Tongue (tissue), 2 donors: ENCODE data around the gene CYP4V2. TPM values are rescaled to one million over a fixed set of nuclear protein-coding genes. Genes with fewer than 3 reads are reported as not detected.

Experiments
- DNase-seq: peaks from one replicate; pipeline ENCODE4 v3.0.0-alpha.2; 2015
- total RNA-seq: library from RNA; depleted of rRNA; stranded (reverse); fragments of >200 nt; gene quantifications from one replicate; pipeline ENCODE4 v1.2.3, GENCODE V29; 2014

Gene CYP4V2
- total RNA-seq: 10.4 TPM

GRCh38 chr4:186191200-186192065 is at the start of gene CYP4V2:
CYP4V2 (plus strand) TSS chr4:186191567; CDS start chr4:186191824, 257 bp downstream.
- peak; percentile 86 for DNase-seq

DNA sequence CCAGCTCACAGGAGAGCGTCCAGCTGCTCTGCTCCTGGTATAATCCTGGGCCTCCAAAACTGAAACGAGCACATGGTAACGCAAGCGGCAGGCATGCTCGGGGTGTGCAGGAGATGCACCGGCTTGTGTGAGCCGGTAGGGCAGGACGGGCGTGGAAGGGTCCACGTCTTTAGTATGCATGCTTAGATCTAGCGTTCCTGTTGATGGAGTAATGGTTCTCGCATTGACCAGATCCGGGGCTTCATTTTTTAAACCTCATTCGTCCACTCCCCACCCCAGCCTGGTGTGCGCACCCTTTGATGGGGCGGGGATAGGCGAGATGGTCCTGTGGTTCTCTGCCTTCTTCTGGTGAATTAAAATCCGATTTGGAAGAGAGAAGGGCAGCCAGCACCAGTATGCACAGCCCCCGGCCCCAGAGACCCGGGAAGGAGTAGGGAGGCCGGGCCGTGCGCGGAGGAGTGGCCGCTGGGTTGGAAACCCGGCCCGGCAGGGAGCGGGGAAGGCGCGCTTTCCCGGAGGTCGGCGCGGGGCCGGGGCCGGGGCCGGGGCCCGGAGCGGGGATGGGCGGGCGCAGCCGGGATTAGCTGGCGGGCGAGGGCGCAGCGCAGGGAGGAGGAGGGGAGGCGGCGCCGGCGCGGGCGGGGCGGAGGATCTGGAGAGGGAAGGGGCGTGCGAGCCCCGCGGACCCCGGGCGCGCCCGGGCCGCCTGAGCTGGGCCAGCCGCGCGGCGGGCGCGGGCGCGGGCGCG is 47.0 kb upstream of the CYP4V2 start:
- DNase-seq: peak; percentile 89

DNA sequence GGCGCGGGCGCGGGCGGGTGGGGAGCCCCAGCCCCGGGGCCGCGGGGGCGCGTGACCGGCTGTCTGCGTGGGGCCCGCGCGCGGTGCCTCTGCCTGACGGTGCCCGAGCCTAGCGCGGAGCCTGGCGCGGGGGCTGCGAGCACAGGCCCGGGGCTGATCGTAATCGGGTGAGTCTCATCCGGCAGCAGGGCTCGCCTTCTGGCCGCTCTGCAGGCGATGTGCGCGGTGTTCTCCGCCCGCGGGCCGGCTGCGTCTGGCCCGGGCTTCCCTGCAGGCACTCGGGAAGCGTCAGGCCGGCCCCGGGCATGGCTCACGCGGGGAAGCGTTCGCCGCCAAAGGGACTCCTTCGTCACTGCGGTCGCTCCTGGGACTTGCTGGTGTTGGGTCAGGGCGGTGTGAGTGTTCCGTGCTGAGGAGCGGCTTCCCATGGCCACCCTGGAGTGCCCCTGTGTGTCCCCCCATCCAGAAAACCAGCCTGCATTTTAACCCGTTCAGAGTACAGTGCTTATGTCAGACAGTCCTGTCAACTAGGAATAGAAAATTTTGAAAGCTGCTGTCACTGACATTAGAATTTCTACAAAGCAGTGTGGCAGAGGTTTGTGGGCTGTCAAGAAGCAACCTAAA is 46.3 kb upstream of the CYP4V2 start:
- peak; percentile 74 for DNase-seq

DNA sequence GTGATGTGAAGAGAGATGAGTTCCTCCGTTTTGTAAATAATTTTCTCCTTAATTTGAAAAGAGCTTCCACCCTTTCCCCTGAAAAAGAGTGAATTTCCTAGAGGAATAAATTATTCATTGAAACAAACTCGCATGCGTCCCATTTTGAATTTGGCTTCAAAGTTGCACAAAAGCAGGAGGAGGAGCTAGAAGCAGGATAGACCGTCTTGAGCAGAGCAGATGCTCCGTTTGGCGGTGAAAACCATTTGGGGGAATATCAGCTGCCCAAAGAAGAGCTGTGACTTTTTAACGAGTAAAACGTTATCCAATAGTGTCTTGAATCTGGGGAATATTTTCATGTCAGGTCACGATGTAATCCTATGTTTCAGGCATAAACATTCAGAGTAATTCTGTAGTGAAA is 44.9 kb upstream of the CYP4V2 start:
- DNase-seq: no peak

- no peak for DNase-seq
Measured at GRCh38 chr4:186148336-186148975, 42.9 kb upstream of the CYP4V2 start.

GRCh38 chr4:186149872-186150271 is 41.5 kb upstream of the CYP4V2 start:
- DNase-seq: no peak

GRCh38 chr4:186150926-186151325 is 40.4 kb upstream of the CYP4V2 start:
- no peak for DNase-seq

DNA sequence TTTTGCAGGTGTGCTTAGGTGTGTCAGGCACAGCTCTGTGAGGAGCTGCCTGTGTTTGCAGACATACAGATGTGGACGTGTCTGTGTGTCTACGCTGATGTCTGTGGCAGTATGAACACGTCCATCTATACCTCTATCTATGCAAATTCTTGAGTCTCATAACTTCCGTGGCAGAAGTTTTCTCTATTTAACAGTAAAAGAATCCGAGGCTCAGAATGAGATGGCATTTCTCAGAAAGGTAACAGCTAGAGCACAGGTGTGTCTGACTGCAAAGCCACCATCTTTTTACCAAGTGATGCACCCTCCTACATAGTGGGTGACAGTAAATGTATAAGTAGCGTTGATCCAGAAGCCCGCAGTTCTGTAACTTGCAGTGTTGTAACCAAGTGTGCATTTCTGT is 39.9 kb upstream of the CYP4V2 start:
- DNase-seq: no peak

GRCh38 chr4:186158021-186158813 is 33.1 kb upstream of the CYP4V2 start:
- no peak for DNase-seq

DNA sequence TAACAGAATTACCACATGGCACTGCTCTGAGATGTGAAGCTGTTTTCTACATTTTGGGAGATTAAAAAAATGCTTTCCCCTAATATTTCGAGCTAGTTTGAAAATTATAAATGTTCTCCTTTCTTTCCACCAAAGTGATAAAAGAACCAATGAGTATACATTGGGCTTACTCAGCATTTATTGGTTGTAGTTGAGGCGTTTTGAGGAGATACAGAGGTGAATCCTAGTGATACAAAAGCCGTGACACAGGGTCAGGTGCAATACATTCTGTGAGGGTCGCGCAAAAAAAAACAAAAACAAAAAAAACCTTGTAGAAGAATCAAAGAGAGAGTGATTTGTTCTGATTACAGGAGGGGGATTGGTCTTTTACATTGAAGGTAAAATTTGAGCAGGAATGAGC is 32.4 kb upstream of the CYP4V2 start:
- DNase-seq: no peak

- DNase-seq: no peak
Measured at GRCh38 chr4:186159613-186160012, 31.8 kb upstream of the CYP4V2 start.

DNA sequence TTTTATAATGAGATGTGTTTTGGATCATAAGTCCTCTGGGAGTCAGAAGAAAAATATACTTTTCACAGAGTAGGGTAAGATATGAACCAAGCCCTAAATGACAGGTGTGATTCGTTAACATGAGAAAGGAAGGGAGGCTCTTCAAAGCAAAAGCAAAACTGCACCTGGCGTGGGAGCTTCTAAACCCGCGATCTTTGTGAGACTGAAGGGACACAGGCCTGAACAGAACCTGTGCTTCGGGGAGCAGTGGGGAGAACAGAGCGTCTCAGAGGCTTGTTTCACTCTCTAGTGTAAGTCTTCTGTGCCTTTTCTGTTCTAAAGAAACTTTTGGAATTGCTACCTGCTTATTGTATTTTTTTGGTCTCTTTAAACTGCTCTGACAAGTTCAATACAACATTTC is 30.2 kb upstream of the CYP4V2 start:
- no peak for DNase-seq

DNA sequence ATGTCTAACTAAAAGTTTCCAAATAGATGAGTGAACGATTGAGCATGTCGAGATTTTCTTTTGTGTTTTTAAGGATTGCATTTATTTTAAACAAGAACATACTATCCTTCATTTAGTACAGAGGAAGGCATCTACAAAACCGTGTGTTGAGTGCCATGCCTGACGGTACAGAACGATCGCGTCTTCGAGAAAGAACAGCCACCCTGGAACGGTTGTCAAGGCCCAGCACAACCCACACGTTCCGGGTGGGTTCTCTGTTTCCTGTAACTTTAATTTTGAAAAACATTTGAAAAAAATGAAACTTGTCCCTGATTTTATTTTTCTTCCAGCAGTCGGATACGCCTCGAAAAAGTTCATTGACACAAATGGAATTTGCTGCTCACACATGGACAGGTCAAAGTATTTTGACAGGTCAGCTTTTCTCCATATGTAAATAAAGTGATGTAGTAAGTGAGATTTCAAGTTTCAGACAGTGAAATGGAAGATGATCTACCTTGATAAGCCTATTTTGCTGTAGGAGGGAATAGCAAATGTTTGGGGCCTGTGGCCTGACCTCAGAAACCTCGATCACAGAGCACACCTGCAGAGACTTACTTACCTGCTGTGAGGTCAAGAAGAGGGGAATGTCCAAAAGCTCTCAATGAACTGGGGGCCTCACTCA is 24.4 kb upstream of the CYP4V2 start:
- no peak for DNase-seq

- no peak for DNase-seq
Measured at GRCh38 chr4:186167605-186168004, 23.8 kb upstream of the CYP4V2 start.

DNA sequence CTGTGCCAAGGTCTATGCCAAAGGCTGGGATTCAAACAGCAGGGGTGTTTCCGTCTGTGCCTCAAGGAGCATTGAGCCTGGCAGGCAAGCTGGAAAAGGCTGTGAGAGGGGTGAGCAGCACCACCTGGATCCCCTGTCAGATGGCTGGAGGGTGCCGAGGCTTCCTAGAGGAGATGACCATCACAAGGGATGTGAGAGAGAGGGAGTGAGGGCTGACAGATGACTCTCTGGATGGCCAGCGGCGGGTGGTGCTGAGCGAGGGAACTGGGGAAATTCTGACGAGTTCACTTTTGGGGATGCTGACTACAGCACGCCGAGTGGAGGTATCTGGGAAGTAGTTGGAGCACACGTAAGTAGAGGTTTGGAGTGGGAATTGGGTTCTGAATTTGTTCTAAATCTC is 22.6 kb upstream of the CYP4V2 start:
- DNase-seq: no peak

GRCh38 chr4:186169333-186169944 is 21.9 kb upstream of the CYP4V2 start:
- no peak for DNase-seq

GRCh38 chr4:186169945-186170802 is 21.2 kb upstream of the CYP4V2 start:
- DNase-seq: no peak

DNA sequence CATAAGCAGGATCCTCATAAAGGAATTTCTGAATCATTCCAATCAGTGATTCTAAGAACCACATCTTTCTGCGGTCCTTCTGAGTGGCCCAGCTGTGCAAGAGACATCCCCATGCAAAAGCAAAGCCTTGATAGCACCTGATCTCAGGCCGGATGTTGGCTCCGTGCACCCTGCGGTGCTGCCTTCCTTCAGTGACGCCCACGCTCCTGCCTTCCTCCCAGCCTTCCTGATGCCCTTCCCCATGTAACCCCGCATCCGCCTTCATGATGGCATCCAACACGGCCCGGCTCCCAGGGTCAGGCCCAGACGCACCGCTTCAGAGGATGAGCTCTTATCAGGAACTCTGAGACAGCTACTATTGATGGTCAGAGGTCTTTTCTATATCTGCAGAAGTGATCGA is 20.4 kb upstream of the CYP4V2 start:
- no peak for DNase-seq

DNA sequence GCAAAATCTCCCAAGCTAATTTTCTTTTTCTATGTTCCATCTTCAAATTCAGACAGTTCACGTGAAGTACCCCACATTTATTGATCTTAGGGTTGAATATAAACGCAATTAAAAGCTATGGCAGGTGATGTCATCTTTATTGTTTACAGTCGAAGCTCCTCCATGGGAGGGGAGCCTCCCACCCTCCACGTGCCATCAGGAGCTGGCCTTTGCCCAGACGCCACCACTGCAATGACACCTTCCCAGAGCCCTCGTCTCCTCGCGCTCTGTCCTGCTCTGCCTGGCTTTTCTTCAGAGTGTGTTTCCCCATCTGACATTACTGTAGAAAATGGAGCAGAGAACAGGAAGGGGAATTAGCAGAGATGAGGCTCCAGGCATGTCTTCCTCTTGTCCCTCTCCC is 18.8 kb upstream of the CYP4V2 start:
- DNase-seq: no peak

DNA sequence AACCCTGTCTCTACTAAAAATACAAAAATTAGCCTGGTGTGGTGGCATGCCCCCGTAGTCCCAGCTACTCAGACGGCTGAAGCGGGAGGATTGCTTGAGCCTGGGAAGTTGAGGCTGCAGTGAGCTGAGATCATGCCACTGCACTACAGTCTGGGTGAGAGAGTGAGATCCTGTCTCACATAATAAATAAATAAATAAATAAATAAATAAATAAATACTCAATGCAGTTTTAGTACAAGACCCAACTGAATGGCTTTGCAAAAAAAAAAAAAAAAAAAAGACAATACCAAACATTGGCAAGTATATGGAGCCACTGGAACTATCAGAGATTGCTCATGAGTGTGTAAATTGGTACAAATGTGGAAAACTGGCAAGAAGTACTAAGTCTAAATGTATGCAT is 3.3 kb upstream of the CYP4V2 start:
- DNase-seq: no peak
